SK-N-SH treated with all-trans-retinoic acid at 6 μM for 48 hours (cell line): ENCODE data around the gene OSBPL2.

Experiments used
- GLIS3 ChIP-seq: fragments of 250-450 bp; sonication (Bioruptor Pico); IDR thresholded peaks from 2 replicates; pipeline ENCODE4 v1.5.0; 2020; ENCODE audit warnings: mild to moderate bottlenecking, moderate library complexity
- TF ChIP-seq, protein P1 (sequence below): fragments of 250-450 bp; sonication (Bioruptor Pico); IDR thresholded peaks from 2 replicates; pipeline ENCODE4 v1.5.1; 2020; ENCODE audit warnings: low read depth, mild to moderate bottlenecking, moderate library complexity
- TF ChIP-seq, protein P2 (sequence below): fragments of 250-450 bp; sonication (Bioruptor Pico); IDR thresholded peaks from 2 replicates; pipeline ENCODE4 v1.8.0; 2020; ENCODE audit warnings: mild to moderate bottlenecking, moderate library complexity, borderline replicate concordance

DNA sequence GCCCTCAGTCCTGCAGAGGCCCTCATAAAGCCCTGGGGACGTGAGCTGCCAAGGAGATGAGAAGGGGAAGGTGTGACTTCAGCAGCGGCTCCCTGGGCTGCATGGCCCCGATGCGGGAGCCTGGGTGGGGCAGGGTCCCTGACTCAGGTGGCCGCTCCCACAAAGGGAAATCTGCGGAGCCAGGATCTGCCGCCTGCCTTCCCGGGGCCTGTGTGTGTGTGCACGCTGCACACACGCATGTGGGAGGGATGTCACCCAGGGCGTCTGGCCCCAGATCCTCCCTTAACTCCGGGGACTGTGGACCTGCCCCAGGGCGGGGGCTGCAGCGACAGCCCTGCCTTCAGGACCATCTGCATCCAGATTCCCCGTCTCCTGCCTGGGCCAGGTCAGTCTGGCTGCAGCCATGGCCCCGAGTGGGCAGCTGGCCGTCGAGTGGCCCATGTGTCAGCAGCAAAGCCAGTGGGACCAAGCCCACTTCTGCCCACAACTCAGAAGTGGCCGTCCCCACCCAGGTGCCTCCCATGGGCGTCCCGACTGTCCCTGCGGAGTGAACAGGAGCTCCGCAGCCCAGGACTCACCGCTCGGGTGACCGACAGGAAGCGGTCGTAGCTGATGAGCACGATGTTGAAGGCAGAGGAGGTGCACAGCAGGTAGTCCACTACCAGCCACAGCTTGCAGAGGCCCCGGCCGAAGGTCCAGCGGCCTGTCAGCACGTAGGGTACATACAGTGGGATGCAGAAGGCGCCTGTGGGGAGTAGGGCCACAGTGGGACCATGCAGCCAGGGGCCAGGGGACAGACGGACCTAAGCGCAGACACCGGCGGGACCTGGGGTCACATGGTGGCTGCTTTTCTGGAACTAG is 20.2 kb upstream of the OSBPL2 start:
- TF ChIP-seq GLIS3: no peak
- TF ChIP-seq, protein P1, sequence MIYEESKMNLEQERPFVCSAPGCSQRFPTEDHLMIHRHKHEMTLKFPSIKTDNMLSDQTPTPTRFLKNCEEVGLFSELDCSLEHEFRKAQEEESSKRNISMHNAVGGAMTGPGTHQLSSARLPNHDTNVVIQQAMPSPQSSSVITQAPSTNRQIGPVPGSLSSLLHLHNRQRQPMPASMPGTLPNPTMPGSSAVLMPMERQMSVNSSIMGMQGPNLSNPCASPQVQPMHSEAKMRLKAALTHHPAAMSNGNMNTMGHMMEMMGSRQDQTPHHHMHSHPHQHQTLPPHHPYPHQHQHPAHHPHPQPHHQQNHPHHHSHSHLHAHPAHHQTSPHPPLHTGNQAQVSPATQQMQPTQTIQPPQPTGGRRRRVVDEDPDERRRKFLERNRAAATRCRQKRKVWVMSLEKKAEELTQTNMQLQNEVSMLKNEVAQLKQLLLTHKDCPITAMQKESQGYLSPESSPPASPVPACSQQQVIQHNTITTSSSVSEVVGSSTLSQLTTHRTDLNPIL (CRISPR knock-in tag): no peak
- TF ChIP-seq, protein P2, sequence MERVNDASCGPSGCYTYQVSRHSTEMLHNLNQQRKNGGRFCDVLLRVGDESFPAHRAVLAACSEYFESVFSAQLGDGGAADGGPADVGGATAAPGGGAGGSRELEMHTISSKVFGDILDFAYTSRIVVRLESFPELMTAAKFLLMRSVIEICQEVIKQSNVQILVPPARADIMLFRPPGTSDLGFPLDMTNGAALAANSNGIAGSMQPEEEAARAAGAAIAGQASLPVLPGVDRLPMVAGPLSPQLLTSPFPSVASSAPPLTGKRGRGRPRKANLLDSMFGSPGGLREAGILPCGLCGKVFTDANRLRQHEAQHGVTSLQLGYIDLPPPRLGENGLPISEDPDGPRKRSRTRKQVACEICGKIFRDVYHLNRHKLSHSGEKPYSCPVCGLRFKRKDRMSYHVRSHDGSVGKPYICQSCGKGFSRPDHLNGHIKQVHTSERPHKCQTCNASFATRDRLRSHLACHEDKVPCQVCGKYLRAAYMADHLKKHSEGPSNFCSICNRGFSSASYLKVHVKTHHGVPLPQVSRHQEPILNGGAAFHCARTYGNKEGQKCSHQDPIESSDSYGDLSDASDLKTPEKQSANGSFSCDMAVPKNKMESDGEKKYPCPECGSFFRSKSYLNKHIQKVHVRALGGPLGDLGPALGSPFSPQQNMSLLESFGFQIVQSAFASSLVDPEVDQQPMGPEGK (CRISPR knock-in tag): no peak
